HepG2 (cell line): ENCODE results near the gene VMO1. TPM values are rescaled to one million over a fixed set of nuclear protein-coding genes. Genes with fewer than 3 reads are reported as not detected.
A peak's percentile ranks its signal among the peaks of the same experiment; 100 is the strongest.

Experiments used
- MEIS1 ChIP-seq: sonication (generic); formaldehyde crosslinking; IDR thresholded peaks from 2 replicates; pipeline ENCODE4 v1.9.0; 2021; ENCODE audit warnings: mild to moderate bottlenecking, missing genetic modification reagents, moderate library complexity, borderline replicate concordance
- RFX3 ChIP-seq: IDR thresholded peaks from 2 replicates; pipeline ENCODE4 v1.6.1; 2016; ENCODE audit warnings: missing biosample characterization, missing genetic modification reagents
- ZFAT ChIP-seq: sonication (generic); formaldehyde crosslinking; conservative IDR thresholded peaks from 2 replicates; pipeline ENCODE4 v1.8.1; 2023; ENCODE audit warnings: missing genetic modification reagents, inconsistent platforms
- polyA plus RNA-seq, 8 experiments: library from polyadenylated mRNA; depleted of rRNA in 3 of 8; stranded (reverse) in 7 of 8; unstranded in 1 of 8; fragments of >200 nt; fragmentation: Illumina TruSeq in 4 of 8; extraction: Trizol in 4 of 8; gene quantifications; 2 replicates each; pipeline versions ENCODE4 v1.2.1 to v1.2.3, GENCODE V29; 2011 to 2016; ENCODE audit warnings: low read depth in 4 of 8, missing spikeins in 1 of 8, mixed read lengths in 1 of 8; ENCODE audit not compliant: insufficient read depth in 1 of 8
- total RNA-seq, 5 experiments: library from RNA; depleted of rRNA; stranded (reverse); fragments of >200 nt; fragmentation: Illumina TruSeq; extraction: Trizol; gene quantifications; 2 replicates each; pipeline ENCODE4 v1.2.3, GENCODE V29; 2016; ENCODE audit warnings: low read depth in 1 of 5
- TF ChIP-seq, protein P1 (sequence below): sonication (generic); formaldehyde crosslinking; IDR thresholded peaks from 2 replicates; pipeline ENCODE4 v1.8.1; 2023; ENCODE audit warnings: mild to moderate bottlenecking, missing genetic modification reagents
- TF ChIP-seq, protein P2 (sequence below): sonication (generic); formaldehyde crosslinking; IDR thresholded peaks from 2 replicates; pipeline ENCODE4 v1.5.0; 2020; ENCODE audit warnings: mild to moderate bottlenecking, missing genetic modification reagents, borderline replicate concordance
- TF ChIP-seq, protein P3 (sequence below): fragments of 450-650 bp; IDR thresholded peaks from 2 replicates; pipeline ENCODE4 v1.6.1; 2017; ENCODE audit warnings: mild to moderate bottlenecking
- TF ChIP-seq, protein P4 (sequence below): sonication (generic); formaldehyde crosslinking; IDR thresholded peaks from 2 replicates; pipeline ENCODE4 v1.9.0; 2021; ENCODE audit warnings: mild to moderate bottlenecking, missing genetic modification reagents

Gene VMO1
- total and polyA plus RNA-seq, 2 of the 13 experiments (the other 11 are each of a cell fraction or from before 2014, with no cell fraction given) = not detected

DNA sequence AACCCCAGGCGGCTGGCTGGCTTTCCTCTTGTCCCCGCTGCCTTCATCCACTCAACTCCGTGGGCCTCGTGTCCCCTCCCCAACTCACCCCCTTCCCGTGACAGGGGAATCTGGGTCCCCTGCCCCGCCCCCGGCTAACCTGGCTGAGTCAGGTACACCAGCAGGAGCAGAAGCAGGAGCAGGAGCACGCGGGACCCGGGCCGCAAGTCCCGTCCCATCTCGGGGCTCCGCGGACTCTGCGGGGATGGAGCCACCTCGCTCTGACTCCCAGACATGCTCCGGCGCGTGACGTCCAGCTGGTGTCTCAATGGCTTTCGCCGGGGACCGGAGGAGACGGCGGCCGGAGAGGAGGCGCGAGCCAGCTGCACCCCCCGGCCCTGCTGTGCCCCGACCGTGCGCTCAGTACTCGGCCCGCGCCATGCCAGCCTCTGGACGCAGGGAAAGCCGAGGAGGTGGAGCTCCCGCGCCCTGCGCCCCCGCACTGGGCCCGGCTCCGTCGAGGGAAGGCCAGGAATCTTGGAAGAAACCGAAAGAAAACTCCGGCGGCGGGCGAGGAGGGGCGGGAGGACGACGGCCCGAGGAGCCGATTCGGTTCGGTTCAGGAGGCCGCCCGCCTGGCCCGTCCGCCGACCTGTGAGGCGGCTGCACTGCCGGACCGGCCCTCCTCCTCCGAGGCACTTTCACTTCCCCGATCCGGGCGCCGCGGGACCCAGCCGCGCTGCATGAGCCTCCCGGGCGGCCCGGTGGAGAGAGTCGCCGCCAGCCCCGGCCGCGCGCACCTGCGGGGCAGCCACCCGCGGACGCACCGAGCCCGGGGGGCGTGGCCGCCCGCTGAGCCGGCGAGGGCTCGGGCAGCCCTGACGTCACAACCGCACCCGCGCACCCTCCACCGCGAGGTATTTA, 46.8 kb downstream of the VMO1 start, which contains the start of the genes CXCL16 and ZMYND15 (continued):
- TF ChIP-seq, protein P1, sequence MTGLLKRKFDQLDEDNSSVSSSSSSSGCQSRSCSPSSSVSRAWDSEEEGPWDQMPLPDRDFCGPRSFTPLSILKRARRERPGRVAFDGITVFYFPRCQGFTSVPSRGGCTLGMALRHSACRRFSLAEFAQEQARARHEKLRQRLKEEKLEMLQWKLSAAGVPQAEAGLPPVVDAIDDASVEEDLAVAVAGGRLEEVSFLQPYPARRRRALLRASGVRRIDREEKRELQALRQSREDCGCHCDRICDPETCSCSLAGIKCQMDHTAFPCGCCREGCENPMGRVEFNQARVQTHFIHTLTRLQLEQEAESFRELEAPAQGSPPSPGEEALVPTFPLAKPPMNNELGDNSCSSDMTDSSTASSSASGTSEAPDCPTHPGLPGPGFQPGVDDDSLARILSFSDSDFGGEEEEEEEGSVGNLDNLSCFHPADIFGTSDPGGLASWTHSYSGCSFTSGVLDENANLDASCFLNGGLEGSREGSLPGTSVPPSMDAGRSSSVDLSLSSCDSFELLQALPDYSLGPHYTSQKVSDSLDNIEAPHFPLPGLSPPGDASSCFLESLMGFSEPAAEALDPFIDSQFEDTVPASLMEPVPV (CRISPR knock-in tag) = no peak
- TF ChIP-seq, protein P2, sequence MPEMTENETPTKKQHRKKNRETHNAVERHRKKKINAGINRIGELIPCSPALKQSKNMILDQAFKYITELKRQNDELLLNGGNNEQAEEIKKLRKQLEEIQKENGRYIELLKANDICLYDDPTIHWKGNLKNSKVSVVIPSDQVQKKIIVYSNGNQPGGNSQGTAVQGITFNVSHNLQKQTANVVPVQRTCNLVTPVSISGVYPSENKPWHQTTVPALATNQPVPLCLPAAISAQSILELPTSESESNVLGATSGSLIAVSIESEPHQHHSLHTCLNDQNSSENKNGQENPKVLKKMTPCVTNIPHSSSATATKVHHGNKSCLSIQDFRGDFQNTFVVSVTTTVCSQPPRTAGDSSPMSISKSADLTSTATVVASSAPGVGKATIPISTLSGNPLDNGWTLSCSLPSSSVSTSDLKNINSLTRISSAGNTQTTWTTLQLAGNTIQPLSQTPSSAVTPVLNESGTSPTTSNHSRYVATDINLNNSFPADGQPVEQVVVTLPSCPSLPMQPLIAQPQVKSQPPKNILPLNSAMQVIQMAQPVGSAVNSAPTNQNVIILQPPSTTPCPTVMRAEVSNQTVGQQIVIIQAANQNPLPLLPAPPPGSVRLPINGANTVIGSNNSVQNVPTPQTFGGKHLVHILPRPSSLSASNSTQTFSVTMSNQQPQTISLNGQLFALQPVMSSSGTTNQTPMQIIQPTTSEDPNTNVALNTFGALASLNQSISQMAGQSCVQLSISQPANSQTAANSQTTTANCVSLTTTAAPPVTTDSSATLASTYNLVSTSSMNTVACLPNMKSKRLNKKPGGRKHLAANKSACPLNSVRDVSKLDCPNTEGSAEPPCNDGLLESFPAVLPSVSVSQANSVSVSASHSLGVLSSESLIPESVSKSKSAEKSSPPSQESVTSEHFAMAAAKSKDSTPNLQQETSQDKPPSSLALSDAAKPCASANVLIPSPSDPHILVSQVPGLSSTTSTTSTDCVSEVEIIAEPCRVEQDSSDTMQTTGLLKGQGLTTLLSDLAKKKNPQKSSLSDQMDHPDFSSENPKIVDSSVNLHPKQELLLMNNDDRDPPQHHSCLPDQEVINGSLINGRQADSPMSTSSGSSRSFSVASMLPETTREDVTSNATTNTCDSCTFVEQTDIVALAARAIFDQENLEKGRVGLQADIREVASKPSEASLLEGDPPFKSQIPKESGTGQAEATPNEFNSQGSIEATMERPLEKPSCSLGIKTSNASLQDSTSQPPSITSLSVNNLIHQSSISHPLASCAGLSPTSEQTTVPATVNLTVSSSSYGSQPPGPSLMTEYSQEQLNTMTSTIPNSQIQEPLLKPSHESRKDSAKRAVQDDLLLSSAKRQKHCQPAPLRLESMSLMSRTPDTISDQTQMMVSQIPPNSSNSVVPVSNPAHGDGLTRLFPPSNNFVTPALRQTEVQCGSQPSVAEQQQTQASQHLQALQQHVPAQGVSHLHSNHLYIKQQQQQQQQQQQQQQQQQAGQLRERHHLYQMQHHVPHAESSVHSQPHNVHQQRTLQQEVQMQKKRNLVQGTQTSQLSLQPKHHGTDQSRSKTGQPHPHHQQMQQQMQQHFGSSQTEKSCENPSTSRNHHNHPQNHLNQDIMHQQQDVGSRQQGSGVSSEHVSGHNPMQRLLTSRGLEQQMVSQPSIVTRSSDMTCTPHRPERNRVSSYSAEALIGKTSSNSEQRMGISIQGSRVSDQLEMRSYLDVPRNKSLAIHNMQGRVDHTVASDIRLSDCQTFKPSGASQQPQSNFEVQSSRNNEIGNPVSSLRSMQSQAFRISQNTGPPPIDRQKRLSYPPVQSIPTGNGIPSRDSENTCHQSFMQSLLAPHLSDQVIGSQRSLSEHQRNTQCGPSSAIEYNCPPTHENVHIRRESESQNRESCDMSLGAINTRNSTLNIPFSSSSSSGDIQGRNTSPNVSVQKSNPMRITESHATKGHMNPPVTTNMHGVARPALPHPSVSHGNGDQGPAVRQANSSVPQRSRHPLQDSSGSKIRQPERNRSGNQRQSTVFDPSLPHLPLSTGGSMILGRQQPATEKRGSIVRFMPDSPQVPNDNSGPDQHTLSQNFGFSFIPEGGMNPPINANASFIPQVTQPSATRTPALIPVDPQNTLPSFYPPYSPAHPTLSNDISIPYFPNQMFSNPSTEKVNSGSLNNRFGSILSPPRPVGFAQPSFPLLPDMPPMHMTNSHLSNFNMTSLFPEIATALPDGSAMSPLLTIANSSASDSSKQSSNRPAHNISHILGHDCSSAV (CRISPR knock-in tag) = no peak
- TF ChIP-seq, protein P3, sequence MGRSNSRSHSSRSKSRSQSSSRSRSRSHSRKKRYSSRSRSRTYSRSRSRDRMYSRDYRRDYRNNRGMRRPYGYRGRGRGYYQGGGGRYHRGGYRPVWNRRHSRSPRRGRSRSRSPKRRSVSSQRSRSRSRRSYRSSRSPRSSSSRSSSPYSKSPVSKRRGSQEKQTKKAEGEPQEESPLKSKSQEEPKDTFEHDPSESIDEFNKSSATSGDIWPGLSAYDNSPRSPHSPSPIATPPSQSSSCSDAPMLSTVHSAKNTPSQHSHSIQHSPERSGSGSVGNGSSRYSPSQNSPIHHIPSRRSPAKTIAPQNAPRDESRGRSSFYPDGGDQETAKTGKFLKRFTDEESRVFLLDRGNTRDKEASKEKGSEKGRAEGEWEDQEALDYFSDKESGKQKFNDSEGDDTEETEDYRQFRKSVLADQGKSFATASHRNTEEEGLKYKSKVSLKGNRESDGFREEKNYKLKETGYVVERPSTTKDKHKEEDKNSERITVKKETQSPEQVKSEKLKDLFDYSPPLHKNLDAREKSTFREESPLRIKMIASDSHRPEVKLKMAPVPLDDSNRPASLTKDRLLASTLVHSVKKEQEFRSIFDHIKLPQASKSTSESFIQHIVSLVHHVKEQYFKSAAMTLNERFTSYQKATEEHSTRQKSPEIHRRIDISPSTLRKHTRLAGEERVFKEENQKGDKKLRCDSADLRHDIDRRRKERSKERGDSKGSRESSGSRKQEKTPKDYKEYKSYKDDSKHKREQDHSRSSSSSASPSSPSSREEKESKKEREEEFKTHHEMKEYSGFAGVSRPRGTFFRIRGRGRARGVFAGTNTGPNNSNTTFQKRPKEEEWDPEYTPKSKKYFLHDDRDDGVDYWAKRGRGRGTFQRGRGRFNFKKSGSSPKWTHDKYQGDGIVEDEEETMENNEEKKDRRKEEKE = no peak
- TF ChIP-seq MEIS1 (CRISPR knock-in tag) = peak; percentile 89; the same call in 1 of the 2 replicates
- no peak for TF ChIP-seq ZFAT (CRISPR knock-in tag)
- TF ChIP-seq, protein P4, sequence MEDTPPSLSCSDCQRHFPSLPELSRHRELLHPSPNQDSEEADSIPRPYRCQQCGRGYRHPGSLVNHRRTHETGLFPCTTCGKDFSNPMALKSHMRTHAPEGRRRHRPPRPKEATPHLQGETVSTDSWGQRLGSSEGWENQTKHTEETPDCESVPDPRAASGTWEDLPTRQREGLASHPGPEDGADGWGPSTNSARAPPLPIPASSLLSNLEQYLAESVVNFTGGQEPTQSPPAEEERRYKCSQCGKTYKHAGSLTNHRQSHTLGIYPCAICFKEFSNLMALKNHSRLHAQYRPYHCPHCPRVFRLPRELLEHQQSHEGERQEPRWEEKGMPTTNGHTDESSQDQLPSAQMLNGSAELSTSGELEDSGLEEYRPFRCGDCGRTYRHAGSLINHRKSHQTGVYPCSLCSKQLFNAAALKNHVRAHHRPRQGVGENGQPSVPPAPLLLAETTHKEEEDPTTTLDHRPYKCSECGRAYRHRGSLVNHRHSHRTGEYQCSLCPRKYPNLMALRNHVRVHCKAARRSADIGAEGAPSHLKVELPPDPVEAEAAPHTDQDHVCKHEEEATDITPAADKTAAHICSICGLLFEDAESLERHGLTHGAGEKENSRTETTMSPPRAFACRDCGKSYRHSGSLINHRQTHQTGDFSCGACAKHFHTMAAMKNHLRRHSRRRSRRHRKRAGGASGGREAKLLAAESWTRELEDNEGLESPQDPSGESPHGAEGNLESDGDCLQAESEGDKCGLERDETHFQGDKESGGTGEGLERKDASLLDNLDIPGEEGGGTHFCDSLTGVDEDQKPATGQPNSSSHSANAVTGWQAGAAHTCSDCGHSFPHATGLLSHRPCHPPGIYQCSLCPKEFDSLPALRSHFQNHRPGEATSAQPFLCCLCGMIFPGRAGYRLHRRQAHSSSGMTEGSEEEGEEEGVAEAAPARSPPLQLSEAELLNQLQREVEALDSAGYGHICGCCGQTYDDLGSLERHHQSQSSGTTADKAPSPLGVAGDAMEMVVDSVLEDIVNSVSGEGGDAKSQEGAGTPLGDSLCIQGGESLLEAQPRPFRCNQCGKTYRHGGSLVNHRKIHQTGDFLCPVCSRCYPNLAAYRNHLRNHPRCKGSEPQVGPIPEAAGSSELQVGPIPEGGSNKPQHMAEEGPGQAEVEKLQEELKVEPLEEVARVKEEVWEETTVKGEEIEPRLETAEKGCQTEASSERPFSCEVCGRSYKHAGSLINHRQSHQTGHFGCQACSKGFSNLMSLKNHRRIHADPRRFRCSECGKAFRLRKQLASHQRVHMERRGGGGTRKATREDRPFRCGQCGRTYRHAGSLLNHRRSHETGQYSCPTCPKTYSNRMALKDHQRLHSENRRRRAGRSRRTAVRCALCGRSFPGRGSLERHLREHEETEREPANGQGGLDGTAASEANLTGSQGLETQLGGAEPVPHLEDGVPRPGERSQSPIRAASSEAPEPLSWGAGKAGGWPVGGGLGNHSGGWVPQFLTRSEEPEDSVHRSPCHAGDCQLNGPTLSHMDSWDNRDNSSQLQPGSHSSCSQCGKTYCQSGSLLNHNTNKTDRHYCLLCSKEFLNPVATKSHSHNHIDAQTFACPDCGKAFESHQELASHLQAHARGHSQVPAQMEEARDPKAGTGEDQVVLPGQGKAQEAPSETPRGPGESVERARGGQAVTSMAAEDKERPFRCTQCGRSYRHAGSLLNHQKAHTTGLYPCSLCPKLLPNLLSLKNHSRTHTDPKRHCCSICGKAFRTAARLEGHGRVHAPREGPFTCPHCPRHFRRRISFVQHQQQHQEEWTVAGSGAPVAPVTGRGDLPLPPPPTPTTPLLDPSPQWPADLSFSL = no peak
- no peak for TF ChIP-seq RFX3 (CRISPR knock-in tag)
